CD4-positive, alpha-beta T cell treated with Interleukin-12 subunit alpha and Interleukin-12 subunit beta, for 1 hour (primary cell): Measurements from ENCODE around the gene ZNF532.
A peak's percentile ranks its signal among the peaks of the same experiment; 100 is the strongest.

Experiments
- DNase-seq: peaks from one replicate; pipeline ENCODE4 v3.0.0-alpha.2; 2020

ZNF532 gene

GRCh38 chr18:58871514-58872420, 7.1 kb downstream of the ZNF532 start:
- DNase-seq = no peak

- no peak for DNase-seq
These were observed 14.0 kb downstream of the ZNF532 start for GRCh38 chr18:58878640-58879039.

- no peak for DNase-seq
These were observed 16.8 kb downstream of the ZNF532 start for GRCh38 chr18:58881477-58881876.

- no peak for DNase-seq
These were observed 17.4 kb downstream of the ZNF532 start for GRCh38 chr18:58882044-58882443.

- DNase-seq = no peak
These were observed 18.0 kb downstream of the ZNF532 start for GRCh38 chr18:58882686-58883085.

DNA sequence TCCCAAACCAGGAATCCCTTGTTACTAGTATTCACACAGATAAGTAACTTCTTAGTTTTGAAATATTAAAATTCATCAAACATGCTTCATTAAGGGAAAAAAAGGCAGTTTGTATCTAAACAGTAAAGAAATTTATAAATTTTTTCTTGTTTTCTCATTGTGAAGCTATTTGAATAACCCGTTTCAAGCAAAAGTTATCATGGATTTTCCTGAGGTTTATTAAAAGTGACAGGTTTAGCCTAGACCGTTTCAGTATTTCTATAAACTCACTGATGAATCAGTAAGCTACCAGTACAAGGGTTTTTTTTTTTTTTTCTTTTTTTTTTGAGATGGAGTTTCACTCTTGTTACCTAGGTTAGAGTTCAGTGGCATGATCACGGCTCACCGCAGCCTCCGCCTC, 20.0 kb downstream of the ZNF532 start:
- no peak for DNase-seq

DNA sequence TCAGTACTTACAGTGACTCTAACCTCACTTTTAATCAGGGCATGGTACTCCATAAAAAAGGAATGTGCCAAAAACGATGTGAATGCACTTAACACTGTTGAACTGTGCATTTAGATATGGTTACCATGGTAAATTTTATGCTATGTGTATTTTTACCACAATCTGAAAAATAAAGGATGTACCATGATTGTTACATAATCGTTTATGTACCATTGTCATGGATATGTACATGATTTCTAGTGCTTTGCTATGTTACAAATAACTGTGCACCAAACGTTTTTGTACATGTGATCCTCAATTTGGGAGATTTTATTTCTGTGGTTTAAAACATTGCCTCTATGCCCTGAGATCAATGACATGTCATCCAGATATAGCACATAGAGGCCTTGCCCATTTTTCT, 21.8 kb downstream of the ZNF532 start:
- no peak for DNase-seq

GRCh38 chr18:58886864-58887612, 22.4 kb downstream of the ZNF532 start:
- no peak for DNase-seq

- peak; percentile 15 for DNase-seq
These were observed 22.9 kb downstream of the ZNF532 start for GRCh38 chr18:58887613-58887963.

- no peak for DNase-seq
These were observed 27.1 kb downstream of the ZNF532 start for GRCh38 chr18:58891776-58892175.

- no peak for DNase-seq
These were observed 27.8 kb downstream of the ZNF532 start for GRCh38 chr18:58892488-58892887.

- DNase-seq = no peak
These were observed 28.9 kb downstream of the ZNF532 start for GRCh38 chr18:58893388-58894099.

- DNase-seq = no peak
These were observed 30.3 kb downstream of the ZNF532 start for GRCh38 chr18:58894930-58895329.

DNA sequence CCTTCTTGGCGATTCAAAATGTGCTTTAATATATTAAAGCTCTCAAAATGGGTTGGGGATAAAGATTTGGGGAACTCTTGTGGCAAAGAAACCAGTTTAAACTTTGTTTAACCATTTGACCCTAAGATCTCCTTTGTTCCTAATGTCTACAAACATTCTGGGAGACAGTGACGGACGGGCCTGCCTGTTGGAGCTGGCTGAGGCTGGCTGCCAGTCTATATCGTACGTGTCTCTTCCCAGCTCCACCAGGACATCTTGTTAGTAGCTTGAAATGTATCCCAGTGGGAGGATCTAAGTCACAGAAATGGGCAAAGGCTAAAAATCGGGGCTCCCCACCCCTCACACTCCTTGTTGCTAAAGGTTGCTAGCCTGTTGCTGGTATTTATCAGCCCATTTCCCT, 30.7 kb downstream of the ZNF532 start:
- DNase-seq = no peak

GRCh38 chr18:58896268-58896667, 31.6 kb downstream of the ZNF532 start:
- DNase-seq = no peak

- DNase-seq = no peak
These were observed 32.2 kb downstream of the ZNF532 start for GRCh38 chr18:58896734-58897508.

- DNase-seq = no peak
These were observed 33.5 kb downstream of the ZNF532 start for GRCh38 chr18:58898010-58898799.

GRCh38 chr18:58900015-58900649, 35.5 kb downstream of the ZNF532 start:
- no peak for DNase-seq

DNA sequence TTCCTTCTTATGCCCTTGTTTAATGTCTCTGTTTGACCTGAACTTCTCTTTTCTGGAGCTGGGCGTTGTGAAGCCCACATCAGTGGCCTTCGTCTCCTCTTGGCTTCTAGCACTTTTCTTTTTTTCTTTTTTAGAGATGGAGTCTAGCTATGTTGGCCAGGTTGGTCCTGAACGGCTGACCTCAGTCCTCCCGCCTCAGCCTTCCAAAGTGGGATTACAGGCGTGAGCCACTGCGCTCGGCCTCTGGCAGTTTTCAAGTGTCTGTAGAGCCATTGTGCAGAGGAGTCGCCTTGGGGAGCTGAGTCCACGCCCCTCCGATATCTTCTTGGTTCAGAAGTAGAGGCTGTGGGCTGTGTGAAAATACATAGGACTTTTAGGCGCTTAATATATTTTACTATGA, 36.5 kb downstream of the ZNF532 start:
- DNase-seq = no peak

GRCh38 chr18:58901783-58902182, 37.1 kb downstream of the ZNF532 start:
- no peak for DNase-seq

DNA sequence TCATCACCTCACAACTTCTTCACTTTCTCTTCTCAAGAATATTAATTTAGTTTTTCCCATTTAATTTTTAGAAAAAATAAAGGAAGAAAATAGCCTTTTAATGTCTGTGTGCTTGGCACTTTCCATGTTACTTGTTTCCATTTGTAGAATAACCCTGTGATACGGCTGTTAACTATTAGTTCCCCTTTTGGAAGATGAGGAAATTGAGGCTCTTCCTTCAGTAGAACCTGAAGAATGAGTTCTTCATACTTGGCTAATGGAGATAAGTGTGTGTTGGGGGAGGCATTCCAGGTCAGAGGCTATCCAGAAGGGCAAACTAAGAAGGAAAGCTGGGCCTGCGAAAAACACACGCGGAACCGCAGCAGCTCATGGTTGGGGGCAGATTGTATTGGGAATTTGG, 38.3 kb downstream of the ZNF532 start:
- no peak for DNase-seq
